ENCODE results near the gene BCL6.

- TF ChIP-seq CTCF (IDR thresholded peaks at IDR 0.05) (no peak), POLR2A (IDR thresholded peaks at IDR 0.05) (no peak)
Measured at GRCh38 chr3:187705164-187705563, 40.1 kb downstream of the BCL6 start.
